ENCODE measurements around the gene ZDHHC19.
"Not testable (repeated sequence)": the region's sequence is repeated elsewhere in the genome, so short reads cannot be mapped to it uniquely, and the experiment has no call there.

Gene ZDHHC19

GRCh38 chr3:196225086-196225485, 13.9 kb upstream of the ZDHHC19 start:
- DNase-seq (ENCODE audit: low read depth), result no peak

- no peak for DNase-seq (ENCODE audit: low read depth)
These were observed 11.8 kb upstream of the ZDHHC19 start for GRCh38 chr3:196222876-196223595.

- DNase-seq (ENCODE audit: low read depth), result no peak
These were observed 9.8 kb upstream of the ZDHHC19 start for GRCh38 chr3:196220991-196221390.

- DNase-seq (ENCODE audit: low read depth), result no peak
These were observed 9.4 kb upstream of the ZDHHC19 start for GRCh38 chr3:196220587-196220986.

GRCh38 chr3:196219970-196220311, 8.7 kb upstream of the ZDHHC19 start:
- DNase-seq (ENCODE audit: low read depth), result no peak

- DNase-seq (ENCODE audit: low read depth), result no peak
These were observed 8.2 kb upstream of the ZDHHC19 start for GRCh38 chr3:196219194-196219969.

- no peak for DNase-seq (ENCODE audit: low read depth)
These were observed 7.0 kb upstream of the ZDHHC19 start for GRCh38 chr3:196218155-196218712.

- no peak for DNase-seq (ENCODE audit: low read depth)
These were observed 6.3 kb upstream of the ZDHHC19 start for GRCh38 chr3:196217307-196218154.

GRCh38 chr3:196216681-196217211, 5.5 kb upstream of the ZDHHC19 start:
- DNase-seq (ENCODE audit: low read depth), result no peak

GRCh38 chr3:196216089-196216564, 4.9 kb upstream of the ZDHHC19 start, which contains the start of gene SLC51A:
Gene SLC51A (plus strand): TSS chr3:196216534. CDS start chr3:196216713, 179 bp downstream.
- DNase-seq (ENCODE audit: low read depth), result no peak

GRCh38 chr3:196215493-196216020, 4.4 kb upstream of the ZDHHC19 start:
- DNase-seq (ENCODE audit: low read depth), result no peak

- DNase-seq (ENCODE audit: low read depth), result no peak
These were observed 3.7 kb upstream of the ZDHHC19 start for GRCh38 chr3:196214783-196215441.

GRCh38 chr3:196209944-196210672, 1.1 kb downstream of the ZDHHC19 start:
- not testable (repeated sequence) for DNase-seq (ENCODE audit: low read depth)

- no peak for DNase-seq (ENCODE audit: low read depth)
These were observed 2.1 kb downstream of the ZDHHC19 start for GRCh38 chr3:196208942-196209695.

GRCh38 chr3:196207833-196208607, 3.2 kb downstream of the ZDHHC19 start:
- no peak for DNase-seq (ENCODE audit: low read depth)

- DNase-seq (ENCODE audit: low read depth), result no peak
These were observed 3.9 kb downstream of the ZDHHC19 start for GRCh38 chr3:196207159-196207832.

GRCh38 chr3:196205442-196206205, 5.6 kb downstream of the ZDHHC19 start:
- DNase-seq (ENCODE audit: low read depth), result not testable (repeated sequence)
